T-helper 1 cell treated with Interleukin-12 subunit alpha and Interleukin-12 subunit beta and Interleukin-4 antibody, amounts not matched to agents 30 μg/mL and 1 μg/mL, for 36 hours (primary cell): ENCODE measurements around the gene HDGFL2.
"Not testable (repeated sequence)": the region's sequence is repeated elsewhere in the genome, so short reads cannot be mapped to it uniquely, and the experiment has no call there.

ENCODE experiments used
- H3K27ac Mint-ChIP-seq: one replicate; pipeline ENCODE4 v1.8.0; 2021; ENCODE audit warnings: mild to moderate bottlenecking, mixed read lengths
- H3K27me3 Mint-ChIP-seq: one replicate; pipeline ENCODE4 v1.8.0; 2021; ENCODE audit warnings: low read depth, mixed read lengths
- H3K36me3 Mint-ChIP-seq: one replicate; pipeline ENCODE4 v1.8.0; 2021; ENCODE audit warnings: low read depth, mixed read lengths
- H3K4me1 Mint-ChIP-seq: one replicate; pipeline ENCODE4 v1.8.0; 2021; ENCODE audit warnings: low read depth, mixed read lengths
- H3K4me3 Mint-ChIP-seq: one replicate; pipeline ENCODE4 v1.8.0; 2021; ENCODE audit warnings: mild to moderate bottlenecking, moderate library complexity, mixed read lengths
- H3K9me3 Mint-ChIP-seq: one replicate; pipeline ENCODE4 v1.8.0; 2021; ENCODE audit warnings: mixed read lengths

Gene HDGFL2

DNA sequence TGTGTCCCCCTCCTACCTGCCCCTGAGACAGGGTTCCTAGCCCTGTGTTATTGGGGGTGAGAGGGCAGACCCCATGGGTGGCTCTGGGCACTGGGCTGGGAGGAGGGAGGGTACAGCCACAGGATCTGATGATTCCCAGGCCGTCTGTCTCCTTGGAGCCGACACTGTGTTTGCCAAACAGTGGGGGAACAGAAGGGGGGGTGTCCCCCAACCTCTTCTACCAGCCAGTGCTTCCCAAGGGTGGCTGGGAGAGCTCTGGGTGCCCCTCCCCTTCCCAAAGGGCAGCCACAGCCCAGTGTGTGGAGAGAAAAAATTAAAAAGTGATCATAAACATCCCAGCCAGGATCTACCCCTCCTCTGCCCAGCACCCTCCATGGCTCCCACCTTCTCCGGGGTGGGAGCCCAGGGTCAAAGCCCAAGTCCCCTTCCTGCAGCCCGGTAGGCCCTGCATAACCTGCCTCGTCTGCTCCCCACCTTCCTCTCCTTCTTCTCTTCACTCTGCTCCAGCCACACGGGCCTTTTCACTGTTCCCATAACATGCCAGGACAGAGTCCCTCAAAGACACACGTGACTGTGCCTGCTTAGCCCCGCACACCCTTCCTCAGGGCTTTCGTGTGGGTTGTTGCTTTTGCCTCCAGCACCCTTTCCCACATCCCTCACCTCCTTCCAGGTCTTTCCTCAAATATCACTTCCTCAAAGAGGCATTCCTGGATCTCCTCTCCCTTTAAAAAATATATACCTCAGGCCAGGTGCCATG lies 47.6 kb downstream of the HDGFL2 start:
- Mint-ChIP-seq H3K36me3 (no peaks in the 10 kb centered on the region), H3K4me1 (no peaks in the 10 kb centered on the region), H3K4me3 (no peak overlapping the region), H3K27me3 (no peaks in the 10 kb centered on the region), H3K27ac (no peak overlapping the region), H3K9me3 (no peaks in the 10 kb centered on the region)

DNA sequence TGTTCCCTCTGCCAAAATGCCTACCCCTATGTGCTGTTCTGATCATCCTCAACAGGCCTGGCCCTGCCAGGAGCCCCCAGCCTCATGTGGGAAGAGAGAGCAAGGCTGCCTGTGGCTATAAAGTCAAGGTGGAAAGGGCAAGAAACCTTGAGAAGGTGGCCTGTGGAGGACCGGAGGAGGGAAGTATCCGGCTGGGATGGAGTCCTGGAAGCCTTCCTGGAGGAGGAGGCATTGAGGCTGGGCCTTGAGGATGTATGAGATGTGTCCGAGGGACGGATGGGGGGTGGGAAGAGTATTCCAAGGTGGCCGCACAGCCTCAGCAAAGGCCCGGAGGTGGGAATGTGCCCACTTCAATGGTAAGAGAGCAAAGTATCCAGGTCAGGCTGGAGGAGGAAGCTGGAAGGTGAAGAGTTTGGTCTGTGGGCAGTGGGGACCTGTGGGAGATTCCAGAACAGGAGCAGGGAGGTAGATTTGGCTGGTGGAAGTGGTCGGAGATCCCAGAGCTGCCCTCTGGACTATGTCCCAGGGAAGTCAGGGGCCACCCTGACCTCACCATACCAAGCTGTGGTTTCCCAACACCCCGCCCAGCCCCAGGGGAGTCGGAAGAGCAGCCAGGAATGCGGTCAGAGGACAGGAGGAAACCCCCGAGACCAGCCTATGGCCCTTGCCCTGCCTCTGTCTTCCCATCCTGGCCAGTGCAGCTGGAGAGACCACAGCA lies 49.2 kb downstream of the HDGFL2 start:
- no peak overlapping the region for H3K27ac Mint-ChIP-seq
- no peaks in the 10 kb centered on the region for H3K9me3 Mint-ChIP-seq
- H3K27me3 Mint-ChIP-seq, result no peaks in the 10 kb centered on the region
- no peak overlapping the region for H3K4me3 Mint-ChIP-seq
- H3K36me3 Mint-ChIP-seq, result no peaks in the 10 kb centered on the region
- no peaks in the 10 kb centered on the region for H3K4me1 Mint-ChIP-seq

DNA sequence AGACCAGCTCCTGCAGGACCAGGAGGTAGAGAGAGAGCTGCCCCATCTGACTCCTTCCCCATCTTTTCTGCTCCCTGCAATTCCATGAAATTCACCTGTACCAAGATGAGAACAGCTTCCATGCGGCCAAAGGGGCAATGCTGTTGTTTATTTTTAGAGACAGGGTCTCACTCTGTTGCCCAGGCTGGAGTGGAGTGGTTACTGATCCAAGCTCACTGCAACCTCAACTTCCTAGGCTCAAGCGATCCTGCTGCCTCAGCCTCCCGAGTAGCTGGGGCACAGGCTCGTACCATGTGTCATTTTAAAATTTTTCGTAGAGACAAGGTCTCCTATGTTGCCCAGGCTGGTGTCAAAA lies 49.8 kb downstream of the HDGFL2 start:
- Mint-ChIP-seq H3K9me3 (no peaks in the 10 kb centered on the region), H3K4me1 (no peaks in the 10 kb centered on the region), H3K27me3 (no peaks in the 10 kb centered on the region), H3K27ac (no peak overlapping the region), H3K36me3 (no peaks in the 10 kb centered on the region), H3K4me3 (no peak overlapping the region)

DNA sequence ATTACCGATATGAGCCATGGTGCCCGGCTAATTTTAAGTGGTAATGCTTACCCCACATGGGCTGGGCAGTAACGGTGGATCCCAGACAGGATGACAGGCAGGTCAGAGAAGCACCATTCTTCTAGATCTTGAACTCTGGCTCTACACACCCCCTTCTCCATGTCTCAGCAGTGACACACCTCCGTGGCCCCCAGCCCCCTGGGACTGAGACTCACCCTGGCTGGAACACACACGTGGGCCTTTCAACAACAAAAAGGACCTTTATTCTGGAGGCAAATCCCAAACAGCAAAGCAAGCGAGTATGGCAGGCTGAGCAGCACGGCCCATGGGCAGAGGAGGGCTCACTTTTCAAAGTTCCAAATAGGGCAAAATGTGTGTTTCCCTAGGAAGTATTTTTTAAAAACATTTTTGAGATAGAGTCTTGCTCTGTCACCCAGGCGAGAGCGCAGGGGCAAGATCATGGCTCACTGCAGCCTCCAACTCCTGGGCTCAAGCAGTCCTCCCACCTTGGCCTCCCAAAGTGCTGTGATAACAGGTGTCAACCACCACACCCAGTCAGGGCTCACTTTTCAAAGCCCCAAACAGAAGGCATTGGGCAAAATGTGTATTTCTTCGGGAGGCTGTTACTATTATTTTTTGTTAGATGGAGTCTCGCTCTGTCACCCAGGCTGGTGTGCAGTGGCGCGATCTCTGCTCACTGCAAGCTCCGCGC lies 50.4 kb downstream of the HDGFL2 start:
- H3K9me3 Mint-ChIP-seq, result no peaks in the 10 kb centered on the region
- no peak overlapping the region for H3K27ac Mint-ChIP-seq
- no peak overlapping the region for H3K4me3 Mint-ChIP-seq
- H3K4me1 Mint-ChIP-seq, result no peaks in the 10 kb centered on the region
- no peaks in the 10 kb centered on the region for H3K36me3 Mint-ChIP-seq
- no peaks in the 10 kb centered on the region for H3K27me3 Mint-ChIP-seq

DNA sequence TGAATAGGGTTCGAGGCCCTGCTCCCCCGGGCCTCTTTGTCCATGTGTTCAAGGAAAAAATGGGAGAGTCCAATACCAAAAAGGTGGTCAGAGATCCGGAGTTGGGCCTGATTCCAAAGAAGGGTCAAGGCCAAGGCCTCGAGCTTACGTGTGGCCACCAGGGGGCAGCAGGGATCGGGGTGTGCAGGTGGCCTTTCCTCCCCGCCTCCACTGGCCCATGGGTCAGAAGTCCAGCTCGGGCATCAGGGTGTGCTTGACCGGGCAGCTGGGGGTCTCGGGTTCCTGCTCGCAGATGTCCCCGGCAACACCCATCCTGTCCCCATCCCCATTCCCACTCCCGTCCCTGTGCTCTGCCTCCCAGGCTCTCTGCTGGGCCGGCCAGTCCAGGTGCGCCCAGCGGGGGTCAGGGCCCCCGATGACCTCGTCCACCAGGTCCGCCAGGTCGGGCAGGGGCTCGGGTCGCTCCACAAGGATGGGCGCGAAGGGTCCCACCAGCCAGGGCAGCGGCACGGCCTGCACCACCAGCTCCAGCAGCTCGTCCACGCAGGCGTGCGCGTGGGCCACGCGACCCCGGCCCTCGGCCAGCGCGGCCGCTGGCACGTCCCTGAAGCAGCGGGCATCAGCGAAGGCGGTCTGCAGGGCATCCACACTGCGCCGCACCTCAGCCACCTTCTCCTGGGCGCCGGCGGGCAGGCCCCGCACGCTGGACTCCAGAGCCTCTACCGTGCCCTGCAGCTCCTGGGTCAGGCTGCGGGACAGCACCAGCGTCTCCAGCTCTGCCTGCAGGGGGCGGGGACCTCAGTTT lies 51.4 kb downstream of the HDGFL2 start:
- H3K36me3 Mint-ChIP-seq, result no peaks in the 10 kb centered on the region

DNA sequence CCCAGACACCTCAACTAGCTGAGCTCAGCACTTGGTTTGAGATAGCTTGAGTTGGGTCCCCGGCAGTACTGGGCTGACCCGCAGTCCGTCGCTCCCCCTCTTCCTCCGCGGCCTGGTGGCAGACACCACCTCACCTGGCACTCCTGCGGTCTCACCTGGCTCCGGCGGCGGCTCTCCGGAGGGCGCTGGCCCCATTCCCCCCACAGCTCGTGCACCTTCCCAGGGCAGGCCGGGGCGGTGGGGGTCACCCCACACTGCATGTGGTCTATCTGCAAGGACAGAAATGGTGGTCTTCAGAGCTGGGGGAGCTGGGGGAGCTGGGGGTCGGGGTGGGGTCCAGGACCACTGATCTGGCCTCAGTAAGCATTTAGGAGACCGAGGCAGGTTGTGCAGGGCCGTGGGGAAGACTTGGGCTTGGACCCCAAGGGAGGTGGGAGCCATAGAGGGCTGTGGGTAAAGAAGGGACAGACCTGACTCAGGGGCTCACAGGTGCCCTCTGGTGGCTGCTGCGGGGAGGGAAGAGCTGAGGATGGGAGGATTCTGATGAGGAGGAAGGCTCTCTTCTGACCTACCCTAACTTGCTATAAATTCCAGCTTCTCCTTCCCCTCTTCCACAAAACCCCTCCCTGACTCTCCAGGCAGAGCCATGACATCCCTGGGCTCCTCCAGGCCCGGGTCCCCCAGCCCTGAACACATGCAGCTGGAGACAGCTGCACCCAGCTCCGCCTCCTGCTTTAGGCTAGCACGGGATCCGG lies 52.9 kb downstream of the HDGFL2 start:
- Mint-ChIP-seq H3K27ac (no peak overlapping the region), H3K4me3 (no peak overlapping the region), H3K9me3 (no peaks in the 10 kb centered on the region), H3K4me1 (no peaks in the 10 kb centered on the region), H3K36me3 (no peaks in the 10 kb centered on the region), H3K27me3 (no peaks in the 10 kb centered on the region)

More for the DNA sequence above, 51.4 kb downstream of the HDGFL2 start:
- Mint-ChIP-seq H3K4me3 (no peak overlapping the region), H3K4me1 (no peaks in the 10 kb centered on the region), H3K27ac (no peak overlapping the region), H3K9me3 (no peaks in the 10 kb centered on the region), H3K27me3 (no peaks in the 10 kb centered on the region)

DNA sequence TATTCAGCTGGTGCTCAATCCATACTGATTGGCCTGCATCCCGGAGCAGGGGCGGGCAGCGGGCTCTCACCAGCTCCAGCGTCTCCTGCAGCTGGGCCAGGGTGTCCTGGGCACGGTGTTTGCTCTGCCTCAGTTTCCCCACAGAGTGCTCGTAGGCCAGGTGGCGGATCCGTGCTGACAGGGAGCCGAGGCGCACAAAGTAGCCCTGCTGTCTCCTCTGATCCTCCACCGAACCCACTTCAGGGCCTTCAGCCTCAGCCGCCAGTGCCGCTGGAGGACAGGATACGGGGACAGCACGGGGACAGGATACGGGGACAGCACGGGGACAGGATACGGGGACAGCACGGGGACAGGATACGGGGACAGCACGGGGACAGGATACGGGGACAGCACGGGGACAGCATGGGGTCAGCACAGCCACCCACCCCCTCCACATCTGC lies 53.5 kb downstream of the HDGFL2 start:
- no peaks in the 10 kb centered on the region for H3K36me3 Mint-ChIP-seq
- no peak overlapping the region for H3K4me3 Mint-ChIP-seq
- H3K27me3 Mint-ChIP-seq, result peaks cover 4% of the 10 kb centered on the region
- H3K27ac Mint-ChIP-seq, result no peak overlapping the region
- no peaks in the 10 kb centered on the region for H3K4me1 Mint-ChIP-seq
- H3K9me3 Mint-ChIP-seq, result no peaks in the 10 kb centered on the region

DNA sequence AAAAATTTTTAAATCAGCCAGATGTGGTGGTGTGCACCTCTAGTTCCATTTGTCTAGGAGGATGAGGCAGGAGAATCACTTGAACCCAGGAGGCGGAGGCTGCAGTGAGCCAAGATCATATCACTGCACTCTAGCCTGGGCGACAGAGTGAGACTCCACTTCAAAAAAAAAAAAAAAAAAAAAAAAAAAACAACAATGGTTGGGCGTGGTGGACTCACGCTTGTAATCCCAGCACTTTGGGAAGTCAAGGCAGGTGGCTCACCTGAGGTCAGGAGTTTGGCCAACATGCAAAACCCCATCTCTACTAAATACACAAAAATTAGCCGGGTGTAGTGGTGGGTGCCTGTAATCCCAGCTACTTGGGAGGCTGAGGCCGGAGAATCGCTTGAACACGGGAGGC lies 55.3 kb downstream of the HDGFL2 start:
- not testable (repeated sequence) for H3K27ac Mint-ChIP-seq, H3K4me3 Mint-ChIP-seq, H3K4me1 Mint-ChIP-seq

DNA sequence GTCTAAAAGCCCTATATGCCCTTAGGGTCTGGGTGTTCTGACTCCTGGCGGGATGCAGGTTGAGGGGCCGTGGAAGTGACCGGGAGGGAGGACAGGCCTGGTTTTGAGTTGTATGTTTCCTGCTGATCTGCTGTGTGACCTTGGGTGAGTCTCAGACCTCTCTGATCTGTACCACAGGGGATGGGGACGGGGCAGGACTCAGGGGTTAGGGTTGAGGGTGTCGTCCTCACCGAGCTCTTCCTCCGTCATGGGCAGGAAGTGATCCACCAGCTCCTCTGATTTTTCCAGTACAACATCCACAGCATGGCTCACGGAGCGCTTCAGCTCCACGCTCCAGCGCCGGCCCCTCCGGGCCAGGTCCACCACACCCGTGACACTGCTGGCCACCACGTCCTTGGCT lies 56.7 kb downstream of the HDGFL2 start:
- no peaks in the 10 kb centered on the region for H3K36me3 Mint-ChIP-seq
- no peak overlapping the region for H3K4me3 Mint-ChIP-seq
- no peak overlapping the region for H3K27ac Mint-ChIP-seq
- H3K4me1 Mint-ChIP-seq, result no peaks in the 10 kb centered on the region
- H3K9me3 Mint-ChIP-seq, result no peaks in the 10 kb centered on the region
- peaks cover 7% of the 10 kb centered on the region for H3K27me3 Mint-ChIP-seq

More for the DNA sequence above, 55.3 kb downstream of the HDGFL2 start:
- not testable (repeated sequence) for H3K9me3 Mint-ChIP-seq, H3K36me3 Mint-ChIP-seq, H3K27me3 Mint-ChIP-seq

DNA sequence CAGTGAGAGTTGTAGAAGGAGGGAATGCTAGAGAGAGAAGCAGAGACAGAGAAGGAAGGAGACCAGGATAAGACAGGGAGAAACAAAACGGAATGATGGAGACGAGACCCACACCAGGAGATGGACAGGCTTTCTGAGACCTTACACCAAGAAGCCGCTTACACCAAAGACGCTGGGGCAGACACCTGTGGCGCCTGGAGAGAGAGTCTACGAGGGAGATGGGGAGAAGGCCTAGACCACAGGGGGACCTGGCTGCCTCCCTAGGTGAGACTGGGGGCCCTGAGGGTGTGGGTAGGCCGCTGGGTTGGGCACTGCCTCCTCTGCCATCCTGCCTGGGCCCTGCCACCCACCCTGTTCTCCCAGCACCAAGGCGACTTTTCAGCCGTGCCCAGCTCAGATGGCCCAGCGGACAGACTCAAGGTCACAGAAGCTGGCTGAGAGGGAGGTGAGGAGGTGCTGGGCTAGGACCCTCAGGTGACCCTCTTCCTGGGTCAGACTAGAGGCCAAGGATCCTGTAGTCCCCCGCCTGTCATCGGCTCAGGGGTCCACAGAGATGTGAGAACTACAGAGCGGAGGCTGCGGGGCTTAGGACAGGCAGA lies 57.9 kb downstream of the HDGFL2 start:
- no peak overlapping the region for H3K4me3 Mint-ChIP-seq
- H3K4me1 Mint-ChIP-seq, result no peaks in the 10 kb centered on the region
- no peaks in the 10 kb centered on the region for H3K9me3 Mint-ChIP-seq
- no peaks in the 10 kb centered on the region for H3K36me3 Mint-ChIP-seq
- no peak overlapping the region for H3K27ac Mint-ChIP-seq
- H3K27me3 Mint-ChIP-seq, result peaks cover 12% of the 10 kb centered on the region

DNA sequence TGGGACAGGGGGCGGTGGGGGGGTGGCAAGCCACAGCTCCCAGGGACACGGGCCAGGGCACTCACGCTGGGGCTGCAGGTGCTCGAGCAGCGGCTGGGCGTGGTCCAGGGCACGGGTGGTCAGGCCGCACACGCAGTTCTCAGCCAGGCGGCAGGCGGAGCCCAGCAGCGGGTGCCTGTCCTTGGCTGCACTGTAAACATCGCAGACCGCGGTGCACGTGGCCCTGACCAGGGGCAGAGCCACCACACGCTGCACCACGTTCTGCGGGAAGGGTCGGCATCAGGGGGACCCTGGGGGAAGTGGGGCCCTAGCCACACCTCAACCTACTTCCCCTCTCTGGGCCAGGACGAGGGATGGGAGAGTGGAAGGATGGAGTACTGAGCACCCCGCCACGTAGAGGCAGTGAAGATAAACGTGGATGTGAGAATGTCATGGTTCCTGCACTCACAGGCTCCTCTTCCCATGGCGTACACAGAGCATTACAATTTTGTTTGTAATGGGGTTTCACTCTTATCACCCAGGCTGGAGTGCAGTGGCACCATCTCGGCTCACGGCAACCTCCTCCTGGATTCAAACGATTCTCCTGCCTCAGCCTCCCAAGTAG lies 59.6 kb downstream of the HDGFL2 start:
- H3K4me1 Mint-ChIP-seq, result no peaks in the 10 kb centered on the region
- no peak overlapping the region for H3K27ac Mint-ChIP-seq
- H3K4me3 Mint-ChIP-seq, result no peak overlapping the region
- peaks cover 16% of the 10 kb centered on the region for H3K27me3 Mint-ChIP-seq
- no peaks in the 10 kb centered on the region for H3K9me3 Mint-ChIP-seq
- H3K36me3 Mint-ChIP-seq, result no peaks in the 10 kb centered on the region

DNA sequence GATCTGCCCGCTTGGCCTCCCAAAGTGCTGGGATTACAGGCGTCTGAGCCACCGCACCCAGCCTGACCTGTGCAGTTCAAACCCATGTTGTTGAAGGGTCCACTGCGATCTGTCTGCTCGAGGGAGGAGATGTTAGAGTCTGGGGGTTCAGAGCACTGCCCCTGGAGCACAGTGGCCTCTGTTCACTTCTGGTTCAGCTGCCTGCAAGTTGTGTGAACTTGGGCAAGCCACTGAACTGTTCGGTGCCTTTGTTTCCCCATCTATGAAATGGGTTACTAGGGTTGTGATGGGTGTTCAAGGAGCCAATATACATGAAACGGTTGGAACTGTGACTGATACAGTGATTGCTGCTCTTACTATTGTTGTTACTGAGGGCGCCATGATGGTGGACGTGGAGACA lies 61.2 kb downstream of the HDGFL2 start:
- Mint-ChIP-seq H3K4me1 (no peaks in the 10 kb centered on the region), H3K27ac (no peak overlapping the region), H3K9me3 (no peaks in the 10 kb centered on the region), H3K27me3 (peaks cover 16% of the 10 kb centered on the region), H3K36me3 (no peaks in the 10 kb centered on the region), H3K4me3 (no peak overlapping the region)

DNA sequence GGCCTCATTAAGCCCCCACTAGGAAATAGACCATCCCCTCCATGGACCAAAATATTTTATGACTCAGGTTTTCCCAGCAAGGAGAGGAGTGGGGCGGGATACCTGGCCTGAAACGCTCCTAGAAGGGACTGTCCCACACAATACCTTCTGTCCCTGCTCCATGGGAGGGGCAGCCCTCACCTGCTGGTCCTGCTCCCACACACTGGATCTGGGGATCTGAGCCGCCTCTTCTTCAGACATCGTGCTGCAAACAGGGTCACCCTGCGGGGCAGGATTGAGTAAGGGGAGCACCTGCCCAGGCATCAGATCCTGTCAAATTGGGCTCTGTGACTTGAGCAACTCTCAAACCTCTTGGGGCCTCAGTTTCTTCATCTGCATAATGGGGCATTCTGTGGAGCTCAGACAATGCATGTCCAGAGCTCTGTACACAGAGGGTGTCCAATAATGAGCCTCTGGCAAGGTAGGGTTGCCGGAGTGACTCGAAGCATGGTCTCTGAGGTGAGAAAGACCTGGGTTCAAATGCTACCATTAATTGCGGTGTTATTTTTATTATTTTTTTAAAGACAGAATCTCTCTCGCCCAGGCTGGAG lies 61.8 kb downstream of the HDGFL2 start:
- H3K9me3 Mint-ChIP-seq, result no peaks in the 10 kb centered on the region
- no peaks in the 10 kb centered on the region for H3K36me3 Mint-ChIP-seq
- H3K27ac Mint-ChIP-seq, result no peak overlapping the region

More for the DNA sequence above, 61.8 kb downstream of the HDGFL2 start:
- Mint-ChIP-seq H3K4me3 (no peak overlapping the region), H3K4me1 (no peaks in the 10 kb centered on the region), H3K27me3 (peaks cover 16% of the 10 kb centered on the region)
